DMS79 treated with DMSO at 0.1 percent for 48 hours (cell line): Measurements from ENCODE around the gene NAT16.
"Not testable (repeated sequence)": the region's sequence is repeated elsewhere in the genome, so short reads cannot be mapped to it uniquely, and the experiment has no call there.

Experiments
- DNase-seq: peaks from one replicate; lab custom pipeline; 2025; lab: John Stamatoyannopoulos, UW

Gene NAT16

DNA sequence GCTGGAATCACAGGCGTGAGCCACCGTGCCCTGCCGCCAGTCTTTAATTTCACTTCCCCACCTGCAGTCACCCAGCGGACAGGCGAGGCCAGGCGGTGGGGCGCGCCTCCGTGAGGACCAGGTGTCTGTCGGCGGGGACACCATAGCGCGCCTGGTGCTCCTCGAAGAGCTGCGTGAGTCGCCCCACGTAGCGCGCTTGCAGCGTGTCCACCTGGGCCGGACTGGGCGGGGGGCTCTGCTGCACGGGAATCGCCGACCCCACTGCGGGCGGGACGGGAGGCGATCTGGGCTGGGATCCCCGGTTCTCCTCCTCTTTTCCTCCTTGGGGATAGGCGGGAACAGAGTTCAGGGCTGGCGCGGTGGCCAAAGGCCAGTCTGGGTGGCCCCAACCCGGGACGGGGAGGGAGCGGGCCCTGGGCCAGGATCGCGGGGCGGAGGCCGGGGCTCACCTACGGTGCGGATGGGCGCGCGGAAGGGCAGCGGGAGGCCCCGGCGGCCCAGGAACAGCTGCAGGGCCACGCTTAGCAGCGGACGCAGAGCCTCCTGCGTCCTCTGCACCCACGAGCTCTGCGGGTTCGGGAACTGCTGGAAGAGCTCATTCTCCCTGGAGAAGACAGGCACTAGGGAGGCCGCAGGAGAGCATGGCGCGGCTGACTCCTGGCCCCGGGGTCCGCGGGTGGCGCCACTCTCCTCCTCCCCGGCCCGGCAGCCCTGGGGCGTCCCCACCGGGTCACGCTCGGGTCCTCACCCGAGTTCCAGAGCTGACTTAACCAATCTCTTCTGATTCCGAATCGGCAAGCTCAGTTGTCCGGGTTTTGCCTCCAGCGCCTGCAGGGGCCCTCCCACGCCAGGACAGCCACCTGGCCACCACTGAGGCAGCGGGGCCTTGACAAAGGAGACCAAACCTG is 21.9 kb upstream of the NAT16 start:
- DNase-seq, result no peak

DNA sequence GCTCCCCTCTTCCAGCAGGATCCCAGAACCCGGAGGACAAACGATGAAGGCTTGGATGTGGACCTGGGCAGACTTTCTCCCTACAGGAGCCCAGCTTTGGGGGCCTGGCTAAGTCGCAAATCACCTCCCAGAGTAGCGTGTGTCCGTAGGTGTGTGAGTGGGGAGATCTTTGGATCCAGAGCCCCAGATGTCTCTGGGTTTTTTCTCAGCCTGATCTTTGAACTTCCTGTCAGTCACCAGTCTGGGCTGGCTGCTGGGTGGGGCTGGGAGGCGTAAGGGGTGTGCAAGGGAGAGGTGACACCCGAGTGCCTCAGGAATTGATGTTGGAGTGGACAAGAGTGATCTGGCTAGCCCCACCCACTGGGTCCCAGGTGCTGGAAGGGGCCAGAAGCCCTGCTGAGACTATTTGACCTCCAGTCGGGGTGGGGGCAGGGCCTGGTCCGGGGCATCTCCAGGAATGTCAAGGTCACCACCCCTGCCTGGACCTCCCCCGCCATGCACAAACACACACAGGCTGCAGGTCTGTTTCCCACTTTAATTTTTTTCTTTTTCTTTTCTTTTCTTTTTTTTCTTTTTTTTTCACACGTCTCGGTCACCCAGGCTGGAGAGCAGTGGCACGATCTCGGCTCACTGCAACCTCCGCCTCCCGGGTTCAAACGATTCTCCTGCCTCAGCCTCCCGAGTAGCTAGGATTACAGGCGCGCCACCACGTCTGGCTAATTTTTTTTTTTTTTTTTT is 20.9 kb upstream of the NAT16 start, which contains the start of gene MOGAT3:
Gene MOGAT3 (minus strand): TSS at position 175 of the 738 bp plus-strand sequence. CDS start 182 bp downstream, outside the sequence.
- no peak for DNase-seq

GRCh38 chr7:101200504-101200861 is 20.4 kb upstream of the NAT16 start:
- DNase-seq, result no peak

- not testable (repeated sequence) for DNase-seq
Measured at GRCh38 chr7:101199522-101199921, 19.4 kb upstream of the NAT16 start.

DNA sequence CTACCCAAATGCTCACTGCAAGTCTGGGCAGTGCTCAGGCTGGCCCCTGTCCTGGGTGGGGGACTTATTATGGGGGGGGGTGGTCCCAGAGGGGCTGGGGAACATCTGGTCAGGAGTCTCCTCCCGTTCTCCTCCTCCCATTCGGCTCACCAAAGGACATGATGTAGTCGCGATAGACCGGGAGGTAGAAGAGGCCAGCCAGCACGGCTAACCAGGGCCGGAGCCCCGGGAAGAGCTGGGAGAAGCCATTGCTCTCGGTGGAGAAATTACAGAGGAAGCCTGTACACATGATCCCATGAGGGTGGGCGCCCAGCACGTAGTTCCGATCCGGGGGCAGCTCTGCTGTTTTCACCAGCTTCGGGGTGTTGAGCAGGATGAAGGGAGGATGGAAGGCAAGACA is 18.4 kb upstream of the NAT16 start:
- DNase-seq, result no peak

DNA sequence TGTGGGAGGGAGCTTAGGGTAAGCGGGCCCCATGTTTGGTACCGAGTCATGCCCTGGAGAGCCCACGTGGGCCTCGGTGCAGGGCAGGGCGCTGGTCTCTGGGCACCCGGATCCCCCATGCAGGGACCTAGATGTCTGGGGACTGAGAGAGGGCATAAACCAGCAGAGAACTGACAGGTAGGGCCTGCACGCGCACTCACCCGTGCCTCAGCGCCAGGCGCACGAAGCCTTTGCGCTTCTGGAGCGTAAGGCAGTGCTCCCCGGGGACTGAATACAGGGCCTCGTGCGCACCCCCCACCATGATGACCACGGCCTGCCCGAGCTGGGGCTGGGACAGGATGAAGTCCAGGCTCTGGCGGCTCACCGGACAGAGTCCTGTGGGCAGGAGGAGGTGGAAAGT is 17.9 kb upstream of the NAT16 start:
- no peak for DNase-seq

DNA sequence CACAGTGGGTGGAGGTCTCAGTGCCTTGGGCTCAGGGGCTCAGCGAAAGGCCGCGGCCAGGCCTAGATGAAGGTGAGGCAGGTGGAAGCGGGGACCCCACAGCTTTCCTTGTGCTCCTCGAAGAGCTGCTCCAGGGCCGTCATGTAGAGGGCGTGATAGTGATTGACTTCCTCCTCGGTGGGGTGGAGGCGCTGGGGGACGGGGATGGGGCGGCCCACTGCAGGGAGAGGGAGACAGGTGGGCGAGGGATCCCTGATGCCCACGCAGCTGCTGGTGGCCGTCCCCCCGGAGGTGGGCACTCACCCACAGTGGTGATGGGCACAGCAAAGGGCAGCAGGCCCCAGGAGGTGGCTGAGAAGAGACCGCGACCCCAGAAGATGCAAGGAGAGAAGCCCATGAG is 15.8 kb upstream of the NAT16 start:
- DNase-seq, result no peak

- no peak for DNase-seq
Measured at GRCh38 chr7:101189109-101189508, 9.0 kb upstream of the NAT16 start.

GRCh38 chr7:101186844-101187428 is 6.8 kb upstream of the NAT16 start:
- DNase-seq, result no peak

GRCh38 chr7:101186194-101186593 is 6.1 kb upstream of the NAT16 start:
- no peak for DNase-seq

DNA sequence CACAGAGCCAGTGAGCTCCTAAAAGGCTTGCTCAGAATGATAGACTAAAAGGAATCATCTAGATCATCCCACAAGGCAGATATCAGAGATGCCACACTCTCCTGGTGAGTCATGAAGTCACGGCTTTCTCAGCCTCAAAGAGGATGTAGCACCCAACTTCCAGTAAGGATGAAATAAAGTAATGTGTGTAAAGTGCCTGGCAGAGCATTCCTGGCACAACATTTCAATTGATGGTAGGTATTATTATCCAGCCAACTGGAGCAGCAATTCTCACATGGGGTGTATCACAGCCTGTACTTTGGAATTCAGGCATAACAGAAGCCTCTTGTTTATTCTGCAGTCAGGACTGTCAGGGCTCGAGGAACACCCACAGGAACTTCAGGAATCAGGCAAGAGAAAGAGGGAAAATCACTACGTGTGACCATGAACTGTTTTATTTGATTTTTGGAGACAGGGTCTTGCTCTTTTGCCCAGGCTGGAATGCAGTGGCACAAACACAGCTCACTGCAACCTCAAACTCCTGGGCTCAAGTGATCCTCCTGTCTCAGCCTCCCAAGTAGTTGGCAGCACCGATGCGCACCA is 5.3 kb upstream of the NAT16 start:
- DNase-seq, result no peak

DNA sequence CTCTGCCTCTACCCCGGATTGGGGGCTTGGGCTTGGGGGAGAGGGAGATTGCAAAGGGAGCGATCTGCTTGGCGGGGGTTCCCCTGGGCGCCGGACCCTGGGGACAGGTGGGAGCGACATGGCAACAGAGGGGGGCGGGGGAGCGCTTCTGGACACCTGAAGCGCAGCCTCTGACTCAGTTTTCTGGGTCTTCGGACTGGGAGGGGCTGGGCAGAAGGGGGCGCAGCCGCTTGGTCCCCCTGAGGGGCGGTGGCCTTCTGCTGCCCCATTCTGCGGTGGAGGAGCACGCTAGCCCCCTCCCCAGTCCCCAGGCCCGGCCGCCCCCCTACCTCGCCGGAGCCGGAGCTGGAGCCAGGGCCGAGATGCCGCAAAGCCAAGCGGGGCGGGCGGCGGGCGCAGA is 380 bp downstream of the NAT16 start:
- DNase-seq, result peak; percentile 35

- peak; percentile 67 for DNase-seq
Measured at GRCh38 chr7:101179117-101179516, 976 bp downstream of the NAT16 start.

GRCh38 chr7:101177644-101178043 is 2.4 kb downstream of the NAT16 start:
- DNase-seq, result no peak

GRCh38 chr7:101175664-101176063 is 4.4 kb downstream of the NAT16 start:
- DNase-seq, result no peak

DNA sequence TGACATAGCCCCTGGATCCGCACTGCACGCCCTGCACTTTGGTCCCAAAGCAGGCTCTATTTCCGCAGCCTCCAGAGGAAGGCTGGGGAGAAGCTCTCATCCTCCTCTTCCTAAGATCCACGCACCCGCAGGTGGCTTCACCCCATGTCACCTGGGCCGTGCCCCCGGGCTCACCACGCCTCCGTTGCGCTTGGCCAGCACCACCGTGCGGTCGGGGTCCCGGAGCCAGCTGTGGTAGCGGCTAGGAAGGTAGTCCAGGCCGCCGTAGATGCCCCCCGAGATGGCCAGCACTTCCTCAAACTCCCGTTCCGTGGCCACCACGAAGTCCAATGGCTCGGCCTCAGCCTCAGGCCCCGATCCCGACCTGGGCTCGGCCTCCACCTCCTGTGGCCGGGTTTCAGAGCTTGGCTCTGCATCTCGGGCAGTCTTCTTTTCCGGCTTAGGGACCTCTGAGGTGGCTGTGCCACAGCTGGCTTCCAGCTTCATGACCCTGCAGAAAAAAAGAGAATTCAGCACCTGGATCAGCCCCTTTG is 5.7 kb downstream of the NAT16 start:
- DNase-seq, result no peak

GRCh38 chr7:101173752-101174244 is 6.3 kb downstream of the NAT16 start:
- DNase-seq, result no peak

- peak; percentile 87 for DNase-seq
Measured at GRCh38 chr7:101172854-101173751, 7.0 kb downstream of the NAT16 start.

GRCh38 chr7:101172005-101172853 is 7.9 kb downstream of the NAT16 start:
- DNase-seq, result peak; percentile 79

DNA sequence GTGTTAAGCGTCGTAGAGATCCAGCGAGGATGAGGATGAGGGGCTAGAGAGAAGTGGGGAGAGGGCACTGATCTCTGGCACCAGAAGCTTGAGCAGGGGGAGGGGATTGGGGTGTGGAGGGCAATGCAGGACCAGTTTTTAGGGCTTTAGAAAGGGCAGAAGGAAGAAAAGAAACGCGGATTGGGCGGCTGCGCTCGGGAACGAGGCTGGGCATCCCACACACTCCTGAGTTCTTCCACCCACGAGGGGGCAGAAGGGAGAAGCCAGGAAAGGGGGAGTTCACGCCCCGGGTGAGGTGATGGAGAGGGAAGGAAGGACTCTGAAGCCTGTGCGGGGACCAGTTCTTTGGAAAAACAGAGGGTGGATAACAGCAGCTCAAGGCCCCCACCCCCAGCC is 8.7 kb downstream of the NAT16 start:
- no peak for DNase-seq
